GM21528 (cell line): ENCODE measurements around the gene SYCP3.
"Not testable (repeated sequence)": the region's sequence is repeated elsewhere in the genome, so short reads cannot be mapped to it uniquely, and the experiment has no call there.

Experiments used
- ATAC-seq: cut with Tn5 transposase; IDR thresholded peaks from one replicate; pipeline ENCODE4 v1.9.1; 2021; ENCODE audit warnings: mild to moderate bottlenecking, moderate library complexity; ENCODE audit not compliant: unreplicated experiment, low FRiP score

Gene SYCP3

DNA sequence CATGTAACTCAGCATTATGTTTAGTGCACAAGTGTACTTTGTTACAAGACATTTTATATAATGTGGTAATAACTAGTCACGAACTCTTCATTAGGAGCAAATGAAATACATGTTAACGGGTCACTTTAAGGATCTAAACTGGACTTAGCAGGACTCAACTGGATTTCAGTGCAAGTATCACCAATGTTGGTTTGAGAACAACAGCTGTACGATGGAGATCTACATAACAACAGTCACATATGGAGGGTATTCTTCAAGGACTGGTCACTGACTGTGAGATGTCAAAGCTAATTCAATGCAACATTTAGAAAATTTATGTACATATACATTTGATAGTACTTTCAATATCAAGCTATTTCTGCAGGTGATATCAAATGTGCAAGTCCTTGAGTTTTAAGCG lies 22.5 kb upstream of the SYCP3 start:
- ATAC-seq, result no peak

DNA sequence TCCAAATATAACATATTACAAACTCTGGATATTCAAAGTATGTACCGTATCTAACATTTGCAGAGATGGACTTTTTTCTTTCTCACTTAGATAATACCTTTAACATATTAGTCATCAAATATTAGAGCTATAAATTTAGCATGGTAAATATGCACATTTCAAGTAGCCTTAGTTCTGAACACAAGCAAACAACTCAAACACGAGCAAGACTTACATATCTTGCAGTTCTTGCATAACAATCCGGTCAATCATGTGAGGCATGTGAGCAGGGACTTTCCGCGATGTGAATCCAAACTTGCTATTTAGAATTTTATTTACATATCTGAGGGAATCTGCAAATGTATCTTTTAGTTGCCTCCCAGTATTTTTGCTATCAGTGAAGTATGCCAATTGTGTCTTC lies 22.1 kb upstream of the SYCP3 start:
- no peak for ATAC-seq

DNA sequence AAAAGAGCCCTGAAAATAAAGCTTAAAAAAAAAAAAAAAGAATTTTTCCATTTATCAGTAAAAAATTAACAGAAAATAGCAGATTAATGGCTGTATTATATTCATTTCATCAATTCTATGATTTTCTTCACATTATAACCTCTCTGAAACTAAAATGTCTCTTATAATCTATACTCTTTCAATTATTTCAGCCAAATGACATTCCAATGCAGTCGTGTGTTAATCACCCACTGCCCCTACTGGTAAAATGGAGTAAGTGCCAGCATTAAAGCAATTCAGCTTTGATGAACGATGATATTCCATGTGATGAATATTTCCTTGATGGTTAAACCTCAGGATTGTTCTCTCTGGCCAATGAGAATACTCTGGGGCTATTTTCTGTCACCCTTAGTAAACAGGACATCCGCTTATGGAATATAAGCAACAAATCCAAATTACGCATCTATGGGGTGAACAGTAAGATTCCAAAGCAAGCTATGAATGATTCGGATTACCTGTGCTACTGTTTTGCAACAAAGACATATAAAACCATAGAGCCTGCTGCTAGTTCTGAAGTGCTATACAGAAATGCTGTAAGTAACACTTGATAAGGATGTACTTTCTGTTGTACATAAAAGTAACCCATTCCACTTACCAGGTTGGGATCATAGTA lies 20.3 kb upstream of the SYCP3 start:
- ATAC-seq, result no peak

GRCh38 chr12:101750152-101750551 lies 10.9 kb upstream of the SYCP3 start:
- no peak for ATAC-seq

DNA sequence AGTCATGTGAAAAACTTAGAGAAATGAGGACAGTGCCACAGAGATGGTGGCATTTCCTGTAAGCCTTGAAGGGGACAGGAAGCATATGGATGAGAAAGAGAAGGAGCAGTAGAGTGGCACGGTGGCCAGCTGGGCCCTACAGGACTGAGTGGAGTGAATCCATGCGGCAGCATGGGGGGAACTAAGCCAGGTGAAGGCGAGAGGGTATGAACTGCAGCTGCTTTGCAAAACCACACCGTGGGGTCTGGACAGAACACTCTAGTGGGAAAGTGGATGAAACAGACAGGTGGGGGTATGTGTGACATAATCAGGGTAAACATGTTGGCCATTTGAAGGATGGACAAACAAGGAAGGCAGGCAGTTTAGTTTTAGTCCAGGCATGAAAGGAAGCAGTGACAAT lies 10.4 kb upstream of the SYCP3 start:
- no peak for ATAC-seq

- no peak for ATAC-seq
These were observed 9.6 kb upstream of the SYCP3 start for GRCh38 chr12:101748907-101749306.

DNA sequence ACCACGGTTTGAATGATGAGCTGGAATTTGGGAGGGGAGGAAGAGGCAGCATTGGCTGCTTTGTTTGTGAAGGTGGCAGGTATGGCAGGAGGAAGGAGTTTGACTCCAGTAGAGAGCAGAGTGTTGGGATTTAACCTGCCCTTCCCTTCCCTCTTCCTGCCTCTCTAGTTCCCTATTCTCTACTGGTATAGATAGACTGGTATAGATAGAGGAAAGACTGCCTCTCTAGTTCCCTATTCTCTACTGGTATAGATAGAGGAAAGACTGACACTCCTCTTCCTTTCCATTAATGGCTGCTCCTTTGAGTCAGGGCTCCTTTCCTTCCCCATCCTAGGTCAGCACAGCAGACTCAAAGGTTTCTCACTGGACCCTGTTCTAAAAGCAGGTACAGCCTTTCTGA lies 8.4 kb upstream of the SYCP3 start:
- ATAC-seq, result no peak

- ATAC-seq, result no peak
These were observed 7.4 kb upstream of the SYCP3 start for GRCh38 chr12:101746661-101747060.

- no peak for ATAC-seq
These were observed 6.9 kb upstream of the SYCP3 start for GRCh38 chr12:101746196-101746595.

- ATAC-seq, result no peak
These were observed 6.2 kb upstream of the SYCP3 start for GRCh38 chr12:101745481-101745880.

GRCh38 chr12:101743724-101744472 lies 4.6 kb upstream of the SYCP3 start:
- ATAC-seq, result peak; percentile 94

GRCh38 chr12:101743242-101743641 lies 4.0 kb upstream of the SYCP3 start:
- ATAC-seq, result no peak

DNA sequence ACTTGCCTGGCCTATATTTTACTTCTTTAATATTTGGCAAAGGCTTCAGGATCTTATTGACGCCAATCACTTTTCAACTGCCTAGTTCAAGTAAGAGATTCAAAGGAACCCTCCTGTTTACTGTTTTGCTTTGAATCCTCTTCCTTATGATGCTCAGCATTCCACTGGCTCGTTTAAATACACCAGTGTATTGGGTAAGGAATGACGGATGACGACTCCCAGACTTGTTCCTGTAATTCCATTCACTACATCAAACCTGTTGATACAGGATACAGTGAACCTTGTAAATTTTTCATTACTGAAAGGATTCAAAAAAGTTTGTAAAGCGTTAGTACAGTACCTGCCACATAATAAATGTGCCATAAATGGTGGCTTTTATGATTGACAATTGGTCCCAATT lies 1.7 kb upstream of the SYCP3 start:
- no peak for ATAC-seq

DNA sequence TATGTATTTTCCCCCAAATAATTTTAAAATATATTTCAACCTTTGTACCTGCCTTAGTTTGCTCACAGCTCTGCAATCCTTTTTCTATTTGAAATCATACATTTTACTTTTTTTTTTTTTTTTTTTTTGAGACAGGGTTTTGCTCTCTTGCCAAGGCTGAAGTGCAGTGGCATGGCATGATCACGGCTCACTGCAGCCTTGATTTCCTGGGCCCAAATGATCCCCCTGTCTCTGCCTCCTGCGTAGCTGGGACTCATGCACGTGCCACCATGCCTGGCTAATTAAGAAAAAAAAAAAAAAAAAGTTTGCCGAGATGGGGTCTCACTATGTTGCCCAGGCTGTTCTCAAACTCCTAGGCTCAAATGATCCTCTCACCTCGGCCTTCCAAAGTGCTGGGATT lies 1.3 kb upstream of the SYCP3 start:
- no peak for ATAC-seq

DNA sequence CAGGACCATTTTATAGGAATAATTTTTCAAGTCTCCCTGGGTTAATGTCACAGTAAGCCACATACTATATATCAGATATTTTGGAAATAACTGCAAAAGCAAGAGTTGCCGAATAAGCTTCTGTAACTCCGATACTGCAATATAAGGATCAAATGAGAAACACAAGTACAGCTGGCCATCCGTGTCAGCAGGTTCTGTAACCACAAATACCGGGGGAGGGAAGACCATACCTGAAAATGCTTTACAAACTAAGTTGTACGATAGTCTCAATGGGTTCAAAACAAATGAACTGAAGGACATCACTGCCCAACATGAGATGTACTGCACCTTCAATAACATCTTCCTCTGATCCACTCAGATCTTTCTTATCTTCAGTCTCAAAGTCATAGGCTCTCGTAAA lies 1.8 kb downstream of the SYCP3 start:
- ATAC-seq, result no peak

- not testable (repeated sequence) for ATAC-seq
These were observed 4.8 kb downstream of the SYCP3 start for GRCh38 chr12:101734482-101734881.

GRCh38 chr12:101733166-101733565 lies 6.1 kb downstream of the SYCP3 start:
- ATAC-seq, result no peak

DNA sequence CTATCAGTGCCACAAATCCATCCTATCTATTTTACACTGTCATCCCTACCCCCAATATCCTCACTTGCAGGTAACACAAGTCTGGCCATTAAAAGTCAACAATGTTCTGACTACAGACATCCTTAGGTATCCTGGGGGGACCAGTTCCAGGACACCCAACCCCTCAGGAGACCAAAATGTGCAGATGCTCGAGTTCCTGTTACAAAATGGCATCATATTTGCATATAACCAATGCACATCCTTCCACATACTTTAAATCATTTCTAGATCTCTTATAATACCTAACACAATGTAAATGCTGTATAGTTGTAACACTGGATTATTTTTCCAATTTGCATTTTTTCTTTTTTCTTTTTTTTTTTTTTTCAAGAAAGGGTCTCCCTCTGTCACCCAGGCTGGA lies 6.9 kb downstream of the SYCP3 start:
- no peak for ATAC-seq

DNA sequence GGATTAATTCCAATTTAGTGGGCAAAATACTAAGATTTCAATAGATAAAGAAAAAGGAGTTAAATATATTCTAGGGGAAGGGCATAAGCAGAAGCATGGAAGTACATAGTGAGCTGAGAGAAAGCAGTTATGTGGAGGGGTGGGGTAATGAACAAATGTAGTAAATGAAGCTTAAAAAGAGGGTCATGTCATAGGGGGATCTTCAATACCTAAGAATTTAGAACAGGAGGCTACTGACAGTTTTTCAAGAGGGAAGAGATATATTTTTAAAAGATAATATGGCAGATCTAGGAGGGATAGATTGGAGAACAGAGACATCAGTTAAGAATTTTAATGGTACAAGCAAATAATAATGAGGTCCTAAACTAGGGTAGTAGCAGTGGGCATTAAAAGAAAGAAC lies 9.4 kb downstream of the SYCP3 start:
- ATAC-seq, result no peak

- ATAC-seq, result no peak
These were observed 12.2 kb downstream of the SYCP3 start for GRCh38 chr12:101727098-101727497.

- ATAC-seq, result no peak
These were observed 16.9 kb downstream of the SYCP3 start for GRCh38 chr12:101722392-101722791.

DNA sequence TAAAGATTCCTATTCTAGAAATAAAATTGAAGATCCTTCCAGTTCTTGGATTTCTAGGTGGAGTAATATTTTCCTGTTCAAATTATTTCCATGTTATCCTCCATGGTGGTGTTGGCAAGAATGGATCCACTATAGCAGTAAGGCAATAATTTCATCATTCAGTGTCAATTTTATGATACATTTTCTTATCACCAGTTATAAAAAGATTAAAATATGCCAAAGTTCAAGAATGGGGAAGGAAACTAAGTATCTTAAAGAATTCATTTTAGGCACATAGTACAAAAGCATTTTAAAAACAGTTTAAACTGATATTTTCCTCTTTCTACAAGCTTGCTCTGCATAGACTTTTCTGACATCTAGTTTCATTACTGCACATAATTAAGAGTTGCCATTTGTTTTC lies 19.1 kb downstream of the SYCP3 start:
- ATAC-seq, result no peak
